WTC11 (cell line): ENCODE data around the gene GPR155.

Experiments
- CTCF ChIP-seq: fragments of 200-600 bp; IDR thresholded peaks from 2 replicates; pipeline ENCODE4 v1.8.0; 2022; ENCODE audit warnings: antibody characterized with exemption
- FOXP4 ChIP-seq: sonication (generic); formaldehyde crosslinking; IDR thresholded peaks from 2 replicates; pipeline ENCODE4 v1.8.0; 2022; ENCODE audit warnings: mild to moderate bottlenecking, missing genetic modification reagents
- NR2C2 ChIP-seq: sonication (generic); formaldehyde crosslinking; IDR thresholded peaks from 2 replicates; pipeline ENCODE4 v1.8.0; 2022; ENCODE audit warnings: mild to moderate bottlenecking, missing genetic modification reagents

- no peak for TF ChIP-seq CTCF
- no peak for TF ChIP-seq NR2C2 (CRISPR knock-in tag)
- no peak for TF ChIP-seq FOXP4
Observed at GRCh38 chr2:174518395-174518794, 31.6 kb upstream of the GPR155 start.
